Measurements from ENCODE around the gene SSBP3. TPM values are rescaled to one million over a fixed set of nuclear protein-coding genes. Genes with fewer than 3 reads are reported as not detected.

Gene SSBP3
- polyA plus RNA-seq, 4 donors = 117 to 130 (median 126) TPM

DNA sequence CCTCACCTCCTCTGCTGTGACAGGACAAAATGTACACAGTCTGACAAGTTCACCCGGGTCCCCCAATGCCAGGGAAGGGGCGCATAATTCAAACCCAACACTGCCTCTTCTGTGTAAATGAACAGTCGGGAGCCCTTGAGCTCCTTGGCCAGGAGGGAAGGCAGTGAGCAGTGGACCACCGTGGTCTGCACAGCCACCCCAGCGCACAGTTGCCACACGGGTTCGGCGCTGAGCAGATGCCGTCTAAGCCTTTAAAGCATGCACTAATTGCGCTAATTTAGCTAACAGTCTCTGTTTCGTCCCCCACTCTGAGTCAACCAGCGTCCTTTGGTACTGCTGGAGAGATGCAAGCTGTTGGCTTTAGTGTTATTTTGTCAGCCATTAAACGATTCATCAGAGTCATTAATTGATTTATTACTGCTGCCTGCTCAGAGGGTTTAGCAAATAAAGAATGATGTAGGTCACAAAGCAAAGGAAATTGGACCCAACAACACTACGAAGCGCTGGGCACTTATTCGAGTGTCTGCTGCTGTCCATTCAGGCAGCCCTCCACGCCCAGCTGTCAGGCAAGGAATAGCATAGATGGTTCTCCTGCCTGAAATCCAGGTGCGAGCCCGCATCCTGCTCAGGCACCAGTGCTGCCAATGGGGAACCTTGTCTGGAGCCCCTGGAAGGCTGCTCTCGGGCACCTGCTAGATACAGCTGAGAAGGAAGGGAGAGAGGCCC is 114.8 kb downstream of the SSBP3 start:
- DNase-seq (ENCODE audit: low read depth in 4 of 4, low spot score in 3 of 4) = peak in 1 of 4 donors; percentile 44

DNA sequence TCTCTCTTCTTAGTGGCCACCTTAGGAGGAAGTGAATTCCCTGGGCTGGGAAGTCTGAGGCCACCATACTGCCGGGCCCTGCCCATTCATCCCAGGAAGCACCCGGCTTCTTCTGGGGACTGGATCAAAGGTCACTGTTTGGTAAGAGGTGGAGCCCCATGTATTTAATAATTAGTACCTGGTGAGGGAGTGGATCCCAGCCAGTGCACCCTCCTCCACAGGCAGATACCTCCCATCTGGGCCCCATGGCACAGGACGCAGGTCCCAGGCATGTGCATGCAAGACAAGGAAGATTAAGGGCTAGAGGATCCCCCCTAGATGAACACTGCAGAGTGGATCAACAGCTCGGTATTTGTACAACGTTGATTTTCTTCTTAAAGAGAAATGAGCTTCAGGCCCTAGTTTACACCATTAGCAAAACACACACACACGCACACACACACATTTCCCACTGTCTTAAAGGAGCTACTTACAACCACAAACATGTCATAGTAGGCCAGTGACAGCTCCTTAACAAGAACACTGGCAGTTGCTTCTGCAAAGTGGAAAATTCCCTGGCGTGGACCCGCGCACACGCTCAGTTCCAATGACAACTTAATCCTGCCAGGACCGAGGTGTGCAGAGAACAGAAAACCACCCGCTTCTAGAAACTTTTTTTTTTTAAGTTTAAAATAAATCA is 115.5 kb downstream of the SSBP3 start:
- no peak for DNase-seq (ENCODE audit: low read depth in 4 of 4, low spot score in 3 of 4)

DNA sequence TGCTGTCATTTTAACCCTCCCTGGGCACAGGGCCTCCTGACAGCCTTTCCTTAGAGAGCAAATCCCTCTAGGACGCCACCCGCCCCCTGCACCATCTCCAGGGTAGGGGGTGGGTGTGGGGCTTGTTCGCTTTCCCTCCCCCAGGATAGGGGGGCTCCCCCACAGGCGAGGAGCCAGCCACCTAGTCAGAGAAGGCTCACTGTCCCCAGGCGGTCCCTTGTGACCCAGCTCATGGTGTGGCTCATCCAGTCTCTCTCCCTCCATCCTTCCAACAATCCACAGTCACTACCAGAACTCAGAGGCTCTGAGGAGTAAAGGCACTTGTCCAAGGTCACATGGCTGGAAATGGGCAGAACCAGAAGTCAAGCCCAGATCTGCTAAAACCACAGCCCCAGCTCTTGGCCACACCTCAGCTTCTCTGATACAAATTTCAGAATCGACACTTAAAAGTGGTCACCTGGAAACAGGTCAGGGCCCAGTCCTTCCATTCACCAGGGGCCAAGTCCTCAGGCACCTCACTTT is 116.4 kb downstream of the SSBP3 start:
- no peak for DNase-seq (ENCODE audit: low read depth in 4 of 4, low spot score in 3 of 4)

GRCh38 chr1:54287801-54288211 is 118.4 kb downstream of the SSBP3 start:
- DNase-seq (ENCODE audit: low read depth in 4 of 4, low spot score in 3 of 4) = no peak

DNA sequence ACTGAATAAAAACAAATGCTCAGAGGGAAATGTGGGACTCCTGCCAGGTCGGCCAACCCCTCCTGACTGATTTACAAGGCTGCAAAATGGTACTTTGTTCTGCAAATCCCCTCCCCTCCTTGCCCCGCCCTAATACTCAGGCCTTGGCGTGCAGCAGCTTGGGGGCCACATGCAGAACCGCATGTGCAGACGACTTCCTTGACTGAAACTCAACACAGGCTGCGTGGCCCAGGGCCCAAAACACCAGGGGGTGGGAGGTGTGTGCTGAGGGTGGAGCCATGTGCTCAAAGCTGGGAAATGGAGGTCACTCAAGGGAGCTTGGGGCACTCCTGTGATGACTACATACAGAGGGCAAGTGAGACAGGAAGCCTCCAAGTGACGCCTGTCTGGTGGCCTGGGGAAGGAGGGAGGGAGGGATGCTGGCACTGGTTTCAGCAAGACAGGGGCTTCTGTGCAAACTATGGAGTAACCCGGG is 119.0 kb downstream of the SSBP3 start:
- DNase-seq (ENCODE audit: low read depth in 4 of 4, low spot score in 3 of 4) = peak; percentile 63 to 70 (median 66)

DNA sequence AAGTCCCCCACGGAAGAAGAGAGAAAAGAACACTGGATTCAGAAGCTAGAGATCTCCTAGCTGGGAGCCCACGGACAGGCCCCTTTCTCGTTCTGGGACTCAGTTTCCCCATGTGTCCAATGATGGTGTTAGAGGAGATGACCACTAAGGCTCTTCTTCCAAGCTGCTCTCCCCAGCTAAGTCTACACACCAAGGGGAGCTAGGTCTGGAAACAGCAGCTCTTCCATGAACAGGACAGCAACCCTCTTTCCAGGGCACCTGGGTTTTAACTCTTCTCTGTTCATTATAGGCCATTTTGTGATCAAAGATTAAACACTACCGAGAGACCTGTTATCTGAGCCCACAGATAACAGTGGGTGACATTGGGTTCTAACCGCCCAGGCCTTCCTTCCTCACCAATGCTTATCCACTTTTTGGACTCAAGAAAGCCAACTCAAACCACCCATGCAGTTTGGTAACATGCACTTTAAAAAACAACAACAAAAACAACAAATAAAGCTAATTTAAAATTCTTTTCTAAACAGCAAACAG is 120.3 kb downstream of the SSBP3 start:
- no peak for DNase-seq (ENCODE audit: low read depth in 4 of 4, low spot score in 3 of 4)

DNA sequence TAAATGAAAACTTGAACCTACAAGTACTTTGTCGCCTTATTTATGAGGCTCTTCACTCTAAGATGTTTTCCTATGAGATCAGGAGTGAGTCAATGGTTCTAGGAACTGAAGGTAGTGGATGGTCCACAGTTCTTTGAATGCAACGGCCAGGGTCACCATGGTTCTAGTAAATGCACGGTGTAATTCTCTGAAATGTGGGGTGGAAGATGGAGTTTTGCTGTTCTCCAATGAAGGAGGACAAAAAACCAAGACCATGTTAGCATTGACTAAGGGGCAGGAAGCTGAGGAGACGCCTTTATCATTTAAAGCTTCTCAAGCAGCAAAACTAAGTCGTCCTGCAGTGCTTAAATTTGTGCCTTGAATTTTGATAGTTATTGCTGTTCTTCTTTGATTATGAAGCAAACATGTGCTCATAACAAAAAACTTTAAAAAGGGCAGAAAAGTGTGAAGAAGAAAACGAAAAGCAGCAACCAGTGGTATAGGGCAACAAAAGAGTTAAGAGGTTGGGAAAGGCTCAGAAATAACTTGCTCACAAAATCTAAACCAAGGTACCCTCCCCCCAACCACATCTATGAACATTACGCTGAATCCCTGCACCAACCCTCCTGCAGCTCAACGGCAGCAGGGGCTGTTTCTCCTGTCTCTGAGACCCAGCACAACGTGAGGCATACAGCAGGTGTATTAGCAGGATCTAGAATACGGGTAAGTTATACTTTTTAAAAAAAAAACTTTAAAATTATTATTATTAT is 121.2 kb downstream of the SSBP3 start:
- DNase-seq (ENCODE audit: low read depth in 4 of 4, low spot score in 3 of 4) = no peak

DNA sequence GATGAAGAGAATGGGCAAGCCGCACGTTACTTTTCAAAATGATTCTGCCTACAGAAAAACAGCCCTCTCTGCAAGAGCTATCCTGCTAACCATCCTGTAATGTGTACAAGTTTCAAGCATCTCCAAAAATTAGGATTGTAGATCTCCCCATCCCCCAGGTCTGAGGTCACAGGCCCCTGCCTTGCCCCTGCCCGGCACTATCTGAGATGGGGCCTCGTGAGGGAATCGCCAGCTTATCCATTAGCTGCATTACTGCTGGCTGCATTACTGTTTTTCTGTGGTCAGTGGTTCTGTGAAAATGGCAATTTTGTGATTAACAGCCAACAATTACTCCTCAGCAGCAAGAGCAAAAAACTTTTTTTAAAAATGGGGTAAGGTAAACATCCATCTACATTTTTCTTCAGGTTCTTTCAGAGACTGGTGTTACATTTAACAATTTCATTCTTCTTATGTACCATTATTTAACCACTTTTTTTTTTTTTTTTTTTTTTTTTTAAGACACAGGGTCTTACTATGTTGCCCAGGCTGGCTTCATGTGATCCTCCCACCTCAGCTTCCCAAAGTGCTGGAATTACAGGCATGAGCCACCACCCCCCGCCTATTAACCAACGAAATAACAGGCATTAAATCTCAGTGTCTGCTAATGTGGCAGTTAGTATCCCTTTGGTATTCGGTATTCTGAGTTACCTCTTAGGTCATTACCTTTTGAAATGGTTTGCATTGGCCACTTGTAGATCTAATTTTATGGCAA is 122.4 kb downstream of the SSBP3 start:
- no peak for DNase-seq (ENCODE audit: low read depth in 4 of 4, low spot score in 3 of 4)

DNA sequence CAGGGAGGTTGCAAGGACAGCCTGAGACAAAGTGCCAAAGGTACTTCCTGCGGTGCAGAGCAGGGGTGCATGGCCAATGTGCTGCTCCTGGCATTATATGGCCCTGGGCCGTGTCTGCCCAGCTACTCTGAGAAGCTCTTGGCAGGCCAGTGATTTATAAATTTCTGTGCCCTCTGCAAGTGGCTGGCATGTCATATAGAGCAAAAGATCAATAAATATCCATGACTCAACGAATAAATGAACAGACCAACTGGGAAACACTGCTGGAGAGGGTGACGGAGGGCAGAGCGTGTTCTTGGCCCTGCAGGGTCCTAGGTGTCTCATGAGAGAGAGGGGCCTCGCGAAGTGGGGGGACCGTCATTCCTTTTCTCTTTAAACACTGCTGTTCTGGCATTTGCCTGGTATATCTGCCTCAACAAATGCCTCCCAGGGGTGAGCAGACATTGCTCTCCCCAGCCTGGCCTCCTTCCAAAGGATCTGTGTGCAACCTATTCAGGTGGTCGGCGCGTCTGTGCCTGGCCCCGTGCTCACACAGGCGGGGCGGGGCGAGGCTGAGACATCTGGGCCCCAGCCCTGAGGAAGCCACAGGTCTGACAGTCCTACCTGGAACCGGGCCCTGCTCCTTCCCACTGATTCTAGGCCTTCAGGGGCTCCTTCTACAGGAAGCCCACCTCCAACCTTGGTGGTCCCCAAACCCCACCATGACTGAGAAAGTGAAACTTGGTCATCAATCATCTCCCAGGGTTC is 123.9 kb downstream of the SSBP3 start:
- DNase-seq (ENCODE audit: low read depth in 4 of 4, low spot score in 3 of 4) = no peak

DNA sequence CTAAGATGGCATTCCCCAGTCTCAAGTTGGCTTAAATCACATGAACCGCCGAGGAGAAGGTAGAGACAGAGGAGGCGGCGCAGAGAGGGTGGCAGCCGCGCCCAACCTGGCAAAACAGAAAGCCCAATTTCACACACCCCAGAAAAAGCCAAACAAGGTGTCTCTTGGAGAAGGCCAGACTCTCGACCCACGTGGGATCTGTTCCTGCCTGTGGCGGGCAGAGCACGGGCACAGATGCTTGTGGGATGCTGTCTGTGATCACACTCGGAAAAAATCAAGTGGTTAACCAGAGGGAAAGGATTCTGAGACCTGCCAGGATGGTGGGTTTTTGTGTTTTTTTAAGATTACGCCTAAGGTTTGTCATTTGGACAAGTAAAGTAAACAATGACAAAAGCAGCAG is 125.5 kb downstream of the SSBP3 start:
- no peak for DNase-seq (ENCODE audit: low read depth in 4 of 4, low spot score in 3 of 4)

GRCh38 chr1:54279457-54279856 is 126.7 kb downstream of the SSBP3 start:
- no peak for DNase-seq (ENCODE audit: low read depth in 4 of 4, low spot score in 3 of 4)

- no peak for DNase-seq (ENCODE audit: low read depth in 4 of 4, low spot score in 3 of 4)
Observed at GRCh38 chr1:54278941-54279422, 127.2 kb downstream of the SSBP3 start.

DNA sequence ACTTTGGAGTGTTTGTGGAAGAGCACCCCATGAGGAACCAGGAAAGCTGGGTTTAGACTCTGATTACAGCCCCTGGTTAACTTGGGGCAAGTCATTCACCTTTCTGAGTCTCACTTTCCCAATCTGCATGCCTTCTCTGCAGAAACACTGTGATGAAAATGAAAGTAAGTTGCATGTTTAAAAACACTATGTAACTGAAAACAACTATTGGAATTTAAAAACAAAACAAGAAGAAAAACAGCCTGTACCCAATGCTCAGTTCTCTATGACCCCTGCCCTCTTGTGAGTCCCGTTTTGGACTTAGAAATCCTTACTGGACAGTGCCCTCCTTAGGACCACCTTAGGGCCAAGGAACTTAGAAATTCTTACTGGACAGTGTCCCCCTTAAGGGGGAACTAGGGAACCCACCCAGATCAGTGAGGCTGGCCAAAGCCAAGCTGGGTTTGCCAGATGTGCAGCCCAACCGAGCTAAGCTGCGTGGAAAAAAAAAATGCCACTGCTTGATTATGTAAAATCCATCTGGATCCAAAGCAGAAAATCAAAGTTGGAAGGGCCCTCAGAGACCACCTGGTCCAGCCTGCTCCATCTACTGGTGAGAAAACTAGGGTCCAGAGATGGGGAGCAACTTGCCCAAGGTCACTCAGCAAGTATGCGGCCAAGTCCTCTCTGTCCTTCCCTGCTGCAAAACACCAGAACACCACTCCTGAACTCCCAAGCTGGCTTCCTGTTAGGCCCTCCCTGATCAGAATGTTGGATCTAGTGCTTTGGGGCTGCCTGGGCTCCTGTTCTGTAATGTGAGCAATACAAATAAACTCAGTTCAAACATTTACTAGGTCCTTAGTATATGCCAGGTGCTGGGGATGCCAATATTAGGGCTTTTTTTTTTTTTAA is 128.5 kb downstream of the SSBP3 start:
- DNase-seq (ENCODE audit: low read depth in 4 of 4, low spot score in 3 of 4) = no peak

DNA sequence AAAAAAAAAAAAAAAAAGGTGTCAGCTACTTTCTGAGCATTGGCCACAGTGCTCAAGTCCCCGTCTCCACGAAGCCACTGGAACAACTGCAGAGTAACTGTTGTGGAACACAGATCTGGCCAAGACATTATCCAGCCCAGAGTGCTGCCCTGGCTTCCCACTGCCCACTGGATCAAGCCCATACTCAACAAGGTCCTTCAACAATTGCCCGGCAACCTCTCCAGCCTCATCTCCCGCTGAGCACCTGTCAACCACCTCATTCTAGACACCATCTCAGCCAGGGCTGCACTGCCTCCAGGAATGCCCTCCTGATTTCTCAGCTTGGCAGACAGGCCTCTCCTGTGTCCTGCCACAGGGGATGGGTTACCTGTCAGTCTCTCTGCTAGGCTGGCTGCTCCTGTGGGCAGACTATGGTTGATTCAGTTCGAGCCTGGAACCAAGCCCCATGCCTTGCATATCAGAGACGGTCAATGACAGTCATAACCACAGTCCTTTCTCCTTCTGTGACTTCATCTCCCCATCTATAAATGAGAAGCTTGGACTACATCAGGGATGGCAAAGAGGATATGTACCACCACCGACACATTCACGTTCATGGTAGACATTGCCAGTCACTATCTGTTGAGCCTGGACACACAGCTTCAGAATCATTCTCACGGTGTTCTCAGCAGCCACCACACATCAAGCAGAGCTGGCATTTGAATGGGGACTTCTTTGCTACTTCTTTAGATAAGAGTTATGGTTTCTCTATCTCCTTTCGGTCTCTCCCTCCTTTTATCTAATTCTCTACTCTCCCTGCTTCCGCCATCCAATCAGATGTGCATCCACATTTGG is 129.4 kb downstream of the SSBP3 start:
- DNase-seq (ENCODE audit: low read depth in 4 of 4, low spot score in 3 of 4) = no peak

DNA sequence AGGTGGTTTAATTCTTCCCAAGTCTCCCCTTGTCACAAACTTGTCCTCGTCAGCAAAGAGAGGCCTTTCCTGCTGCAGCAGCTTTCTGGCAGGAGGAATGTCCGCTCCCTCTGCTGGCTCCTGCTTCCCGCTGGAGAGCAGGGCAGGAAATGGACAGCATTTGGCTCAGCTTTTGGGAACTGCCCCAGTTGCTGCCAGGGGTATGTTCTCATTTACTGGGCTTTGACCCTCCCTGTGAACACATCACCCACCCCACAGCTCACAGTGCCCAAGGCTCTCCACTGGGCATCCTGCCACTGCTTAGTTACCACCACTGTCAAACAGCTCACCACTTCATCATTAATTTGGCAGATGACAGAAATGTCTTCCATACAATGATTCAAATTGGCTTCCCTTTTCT is 130.8 kb downstream of the SSBP3 start:
- DNase-seq (ENCODE audit: low read depth in 4 of 4, low spot score in 3 of 4) = no peak

GRCh38 chr1:54274881-54275280 is 131.3 kb downstream of the SSBP3 start:
- no peak for DNase-seq (ENCODE audit: low read depth in 4 of 4, low spot score in 3 of 4)

- no peak for DNase-seq (ENCODE audit: low read depth in 4 of 4, low spot score in 3 of 4)
Observed at GRCh38 chr1:54274448-54274847, 131.7 kb downstream of the SSBP3 start.

DNA sequence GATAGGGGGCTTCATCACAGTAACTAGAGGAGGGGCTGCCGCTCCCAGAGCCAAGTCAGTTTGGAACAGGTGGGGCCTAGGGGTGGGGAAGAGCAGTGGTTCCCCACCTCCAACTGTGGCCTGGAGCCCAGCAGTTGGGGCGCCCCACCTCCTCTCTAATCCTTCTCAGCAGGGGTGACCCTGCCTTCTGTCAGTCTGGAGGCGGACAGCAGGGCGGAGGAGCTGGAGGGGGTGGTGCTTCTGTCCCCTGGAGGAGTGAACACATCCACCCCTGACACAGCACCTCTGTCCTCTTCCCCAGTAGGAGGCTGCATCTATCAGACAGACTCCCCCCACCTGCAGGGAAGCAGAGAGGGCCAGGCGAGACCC is 132.4 kb downstream of the SSBP3 start:
- no peak for DNase-seq (ENCODE audit: low read depth in 4 of 4, low spot score in 3 of 4)

Data from left renal pelvis (tissue), 4 donors.